ENCODE measurements around the gene SLC66A3.

DNA sequence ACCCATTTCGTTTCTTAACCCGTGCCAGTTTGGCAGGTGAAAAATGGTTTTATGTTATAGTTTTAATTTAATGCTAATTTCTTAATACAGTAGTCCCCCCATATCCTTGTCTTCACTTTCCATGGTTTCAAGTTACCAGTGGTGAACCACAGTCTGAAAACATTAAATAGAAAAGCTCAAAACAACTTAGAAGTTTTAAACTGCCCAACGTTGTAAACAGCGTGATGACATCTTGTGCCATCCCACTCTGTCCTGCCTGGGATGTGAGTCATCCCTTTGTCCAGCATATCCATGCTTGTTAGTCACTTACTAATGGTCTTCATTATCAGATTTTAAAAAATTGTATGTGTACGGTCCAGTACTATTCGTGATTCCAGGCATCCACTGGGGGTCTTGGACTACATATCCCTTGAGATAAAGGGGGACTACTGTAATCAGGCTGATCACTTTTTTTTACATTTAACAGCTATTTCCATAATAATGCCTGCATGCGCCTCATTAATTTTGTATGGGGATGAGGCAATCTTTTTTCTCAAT is 31.9 kb downstream of the SLC66A3 start:
- TF ChIP-seq EZH2phosphoT487 (IDR thresholded peaks at IDR 0.05; ENCODE audit: insufficient read depth, low read depth), result no peak
- no peak for TF ChIP-seq EZH2 (IDR thresholded peaks at IDR 0.05; ENCODE audit: insufficient read depth, poor library complexity, severe bottlenecking)

All from GM23248 (cell line).